Esophagus (tissue), 2 donors: ENCODE results near the gene C5orf24. TPM values are rescaled to one million over a fixed set of nuclear protein-coding genes. Genes with fewer than 3 reads are reported as not detected.
"Not testable (repeated sequence)": the region's sequence is repeated elsewhere in the genome, so short reads cannot be mapped to it uniquely, and the experiment has no call there.

ENCODE experiments used
- H3K27ac ChIP-seq, 2 donors: one replicate each; pipeline ENCODE4 v1.5.1; 2013; ENCODE audit warnings: low read depth in 2 of 2, mild to moderate bottlenecking in 2 of 2, inconsistent platforms in 1 of 2, low read length in 1 of 2, moderate library complexity in 1 of 2
- H3K27me3 ChIP-seq, 2 donors: one replicate each; pipeline ENCODE4 v1.6.1; 2013; ENCODE audit warnings: low read length in 2 of 2, control low read depth in 1 of 2, mild to moderate bottlenecking in 1 of 2; ENCODE audit not compliant: insufficient read depth in 2 of 2, control insufficient read depth in 1 of 2
- H3K36me3 ChIP-seq, 2 donors: one replicate each; pipeline ENCODE4 v1.6.1; 2013; ENCODE audit warnings: low read length in 1 of 2; ENCODE audit not compliant: control insufficient read depth in 2 of 2, insufficient read depth in 2 of 2
- H3K4me1 ChIP-seq, 2 donors: one replicate each; pipeline ENCODE4 v1.6.1; 2013; ENCODE audit warnings: low read length in 1 of 2; ENCODE audit not compliant: control insufficient read depth in 2 of 2, insufficient read depth in 2 of 2
- H3K4me3 ChIP-seq, 2 donors: one replicate each; pipeline ENCODE4 v1.5.1; 2013; ENCODE audit warnings: low read length in 2 of 2, mild to moderate bottlenecking in 2 of 2, low read depth in 1 of 2, moderate library complexity in 1 of 2
- H3K9me3 ChIP-seq, 2 donors: one replicate each; pipeline ENCODE4 v1.6.1; 2013; ENCODE audit warnings: mild to moderate bottlenecking in 2 of 2, low read depth in 1 of 2, low read length in 1 of 2, moderate library complexity in 1 of 2; ENCODE audit not compliant: control insufficient read depth in 2 of 2, insufficient read depth in 1 of 2
- WGBS, 2 donors: extraction: QIAGEN DNeasy Blood & Tissue Kit; methylation state at CpG; one replicate each; pipeline ENCODE4 v1.1.7; 2013; 5-methylcytosine and 5-hydroxymethylcytosine counted together
- polyA plus RNA-seq, 2 donors: library from polyadenylated mRNA; stranded (reverse); fragments of 200-250 nt; gene quantifications; one replicate each; pipeline ENCODE4 v1.2.3, GENCODE V29; 2013
- donor health status: healthy with polysubstance abuse.
- donor health status: Bipolar disorder and iron deficiency.

The C5orf24 gene
- polyA plus RNA-seq, 2 donors, result 9.0 to 12.3 TPM

DNA sequence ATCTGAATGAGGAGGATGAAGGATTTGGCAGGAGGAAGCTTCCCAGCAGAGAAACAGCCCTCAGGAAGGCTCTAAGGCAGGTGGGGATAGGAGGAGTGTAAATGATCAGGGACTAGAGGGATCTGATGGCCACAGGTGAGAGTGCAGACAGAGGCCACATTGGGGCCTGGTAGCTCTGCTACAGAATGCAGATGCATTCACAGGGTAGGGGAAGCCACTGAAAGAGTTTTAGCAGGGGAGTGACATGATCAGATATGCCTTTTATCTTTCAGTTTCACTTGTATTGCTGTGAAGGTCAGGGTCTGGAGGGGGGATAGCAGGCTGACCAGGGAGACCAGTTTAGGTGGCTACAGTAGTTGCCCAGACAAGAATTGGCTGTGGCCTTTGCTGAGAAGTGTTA lies 31.4 kb downstream of the C5orf24 start:
- Histone ChIP-seq H3K27me3 (no peaks in the 10 kb centered on the region), H3K4me1 (peaks cover 6 to 8% of the 10 kb centered on the region in 2 donors), H3K9me3 (no peaks in the 10 kb centered on the region), H3K4me3 (no peak overlapping the region), H3K36me3 (no peaks in the 10 kb centered on the region), H3K27ac (no peak overlapping the region)

GRCh38 chr5:134878403-134878802 lies 32.6 kb downstream of the C5orf24 start:
- Histone ChIP-seq H3K27ac (no peak overlapping the region), H3K9me3 (no peaks in the 10 kb centered on the region), H3K4me1 (peaks cover 6 to 8% of the 10 kb centered on the region in 2 donors), H3K4me3 (no peak overlapping the region), H3K36me3 (no peaks in the 10 kb centered on the region), H3K27me3 (no peaks in the 10 kb centered on the region)
- 86 to 89% methylated on average over 3 of the region's 3 CpGs for WGBS, 2 donors

GRCh38 chr5:134879456-134879855 lies 33.7 kb downstream of the C5orf24 start:
- Histone ChIP-seq H3K4me1 (peaks cover 6 to 8% of the 10 kb centered on the region in 2 donors), H3K27me3 (no peaks in the 10 kb centered on the region), H3K4me3 (no peak overlapping the region), H3K36me3 (no peaks in the 10 kb centered on the region), H3K27ac (no peak overlapping the region), H3K9me3 (no peaks in the 10 kb centered on the region)
- 69% methylated on average over 3 of the region's 3 CpGs for WGBS, 2 donors

GRCh38 chr5:134880937-134881336 lies 35.2 kb downstream of the C5orf24 start:
- not testable (repeated sequence) for H3K9me3 ChIP-seq, H3K4me3 ChIP-seq, H3K27ac ChIP-seq, H3K27me3 ChIP-seq, H3K4me1 ChIP-seq, H3K36me3 ChIP-seq
- 86 to 97% methylated on average over 1 to 2 of the region's 3 CpGs for WGBS, 2 donors

GRCh38 chr5:134881711-134882110 lies 35.9 kb downstream of the C5orf24 start:
- not testable (repeated sequence) for H3K27me3 ChIP-seq, H3K36me3 ChIP-seq, H3K4me1 ChIP-seq, H3K9me3 ChIP-seq, H3K27ac ChIP-seq, H3K4me3 ChIP-seq
- WGBS, 2 donors, result 96 to 97% methylated on average over 14 to 28 of the region's 30 CpGs

GRCh38 chr5:134887593-134888159 lies 41.9 kb downstream of the C5orf24 start:
- Histone ChIP-seq H3K4me3 (no peak overlapping the region), H3K27ac (no peak overlapping the region), H3K4me1 (peaks cover 4 to 5% of the 10 kb centered on the region in 2 donors), H3K9me3 (no peaks in the 10 kb centered on the region), H3K27me3 (no peaks in the 10 kb centered on the region), H3K36me3 (peaks cover 0 to 9% of the 10 kb centered on the region in 2 donors)
- 89 to 91% methylated on average over 14 of the region's 14 CpGs for WGBS, 2 donors

- 95 to 97% methylated on average over 8 of the region's 8 CpGs for WGBS, 2 donors
- Histone ChIP-seq H3K27me3 (no peaks in the 10 kb centered on the region), H3K9me3 (no peaks in the 10 kb centered on the region), H3K4me3 (no peak overlapping the region), H3K4me1 (peaks cover 4 to 5% of the 10 kb centered on the region in 2 donors), H3K27ac (no peak overlapping the region), H3K36me3 (peaks cover 0 to 11% of the 10 kb centered on the region in 2 donors)
Measured at GRCh38 chr5:134889335-134889734, 43.6 kb downstream of the C5orf24 start.

DNA sequence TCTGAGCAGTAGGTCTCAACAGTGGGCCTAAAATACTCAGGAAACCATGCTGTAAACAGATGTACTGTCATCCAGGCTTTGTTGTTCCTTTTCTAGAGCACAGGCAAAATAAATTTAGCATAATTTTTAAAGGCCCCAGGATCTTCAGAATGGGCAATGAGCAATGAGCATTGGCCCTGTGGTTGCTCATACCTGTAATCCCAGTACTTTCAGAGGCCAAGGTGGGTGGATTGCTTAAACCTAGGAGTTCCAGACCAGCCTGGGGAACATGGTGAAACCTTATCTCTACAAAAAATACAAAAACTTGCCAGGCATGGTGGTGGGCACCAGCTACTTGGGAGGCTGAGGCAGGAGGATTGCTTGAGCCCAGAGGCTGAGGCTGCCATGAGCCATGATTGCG lies 45.7 kb downstream of the C5orf24 start:
- H3K27ac ChIP-seq, result no peak overlapping the region
- no peaks in the 10 kb centered on the region for H3K27me3 ChIP-seq
- H3K9me3 ChIP-seq, result no peaks in the 10 kb centered on the region
- peaks cover 0 to 11% of the 10 kb centered on the region in 2 donors for H3K36me3 ChIP-seq
- WGBS, 2 donors, result 95 to 100% methylated on average over 1 of the region's 1 CpG
- no peak overlapping the region for H3K4me3 ChIP-seq
- peaks cover 3 to 5% of the 10 kb centered on the region in 2 donors for H3K4me1 ChIP-seq

GRCh38 chr5:134892282-134892681 lies 46.5 kb downstream of the C5orf24 start:
- Histone ChIP-seq H3K36me3 (peaks cover 0 to 15% of the 10 kb centered on the region in 2 donors), H3K4me1 (peaks cover 0 to 2% of the 10 kb centered on the region in 2 donors), H3K27ac (no peak overlapping the region), H3K27me3 (no peaks in the 10 kb centered on the region), H3K9me3 (no peaks in the 10 kb centered on the region), H3K4me3 (no peak overlapping the region)
- 91 to 95% methylated on average over 3 of the region's 3 CpGs for WGBS, 2 donors

DNA sequence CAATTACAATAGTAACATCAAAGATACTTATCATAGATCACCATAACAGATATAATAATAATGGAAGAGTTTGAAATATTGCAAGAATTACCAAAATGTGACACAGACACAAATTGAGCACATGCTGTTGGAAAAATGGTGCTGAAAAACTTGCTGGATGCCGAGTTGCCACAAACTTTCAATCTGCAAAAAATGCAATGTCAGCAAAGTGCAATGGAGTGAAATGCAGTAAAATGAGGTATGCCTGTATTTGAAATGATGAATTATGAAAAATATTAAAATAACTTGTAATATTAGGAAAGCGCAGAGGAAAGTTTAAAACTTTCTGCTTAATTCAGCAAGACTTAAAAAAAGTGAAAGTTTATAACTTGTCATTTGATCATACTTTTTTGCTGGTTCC lies 47.2 kb downstream of the C5orf24 start:
- Histone ChIP-seq H3K4me1 (no peaks in the 10 kb centered on the region), H3K27ac (no peak overlapping the region), H3K4me3 (no peak overlapping the region), H3K9me3 (no peaks in the 10 kb centered on the region), H3K36me3 (peaks cover 0 to 11% of the 10 kb centered on the region in 2 donors), H3K27me3 (no peaks in the 10 kb centered on the region)
- WGBS, 2 donors, result 90 to 95% methylated on average over 2 of the region's 2 CpGs
